ENCODE results near the gene AP3B2.

The AP3B2 gene

DNA sequence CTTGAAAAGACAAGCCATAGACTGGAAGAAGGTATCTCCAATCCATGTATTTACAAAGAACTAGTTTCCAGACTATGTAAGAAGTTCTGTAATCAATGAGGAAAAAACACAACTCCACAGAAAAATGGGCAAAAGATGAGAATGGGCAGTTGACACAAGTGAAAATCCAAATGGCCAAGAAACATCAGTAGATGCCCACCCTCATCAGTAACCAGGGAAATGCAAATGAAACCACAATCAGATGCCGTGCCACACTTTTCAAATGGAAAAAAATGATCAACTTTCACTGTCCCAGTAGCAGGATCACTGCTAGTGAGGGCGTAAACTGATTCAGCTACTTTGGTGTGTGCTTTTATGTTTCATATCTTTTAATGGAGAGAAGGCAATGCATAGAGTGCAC lies 58.0 kb downstream of the AP3B2 start:
- TF ChIP-seq, protein P1, sequence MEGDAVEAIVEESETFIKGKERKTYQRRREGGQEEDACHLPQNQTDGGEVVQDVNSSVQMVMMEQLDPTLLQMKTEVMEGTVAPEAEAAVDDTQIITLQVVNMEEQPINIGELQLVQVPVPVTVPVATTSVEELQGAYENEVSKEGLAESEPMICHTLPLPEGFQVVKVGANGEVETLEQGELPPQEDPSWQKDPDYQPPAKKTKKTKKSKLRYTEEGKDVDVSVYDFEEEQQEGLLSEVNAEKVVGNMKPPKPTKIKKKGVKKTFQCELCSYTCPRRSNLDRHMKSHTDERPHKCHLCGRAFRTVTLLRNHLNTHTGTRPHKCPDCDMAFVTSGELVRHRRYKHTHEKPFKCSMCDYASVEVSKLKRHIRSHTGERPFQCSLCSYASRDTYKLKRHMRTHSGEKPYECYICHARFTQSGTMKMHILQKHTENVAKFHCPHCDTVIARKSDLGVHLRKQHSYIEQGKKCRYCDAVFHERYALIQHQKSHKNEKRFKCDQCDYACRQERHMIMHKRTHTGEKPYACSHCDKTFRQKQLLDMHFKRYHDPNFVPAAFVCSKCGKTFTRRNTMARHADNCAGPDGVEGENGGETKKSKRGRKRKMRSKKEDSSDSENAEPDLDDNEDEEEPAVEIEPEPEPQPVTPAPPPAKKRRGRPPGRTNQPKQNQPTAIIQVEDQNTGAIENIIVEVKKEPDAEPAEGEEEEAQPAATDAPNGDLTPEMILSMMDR (IDR thresholded peaks at IDR 0.05; ENCODE audit: borderline replicate concordance, insufficient read depth, low read depth, low read length) = no peak
- H3K4me3 ChIP-seq (ENCODE audit: low read depth, low read length) = no peak overlapping the region

DNA sequence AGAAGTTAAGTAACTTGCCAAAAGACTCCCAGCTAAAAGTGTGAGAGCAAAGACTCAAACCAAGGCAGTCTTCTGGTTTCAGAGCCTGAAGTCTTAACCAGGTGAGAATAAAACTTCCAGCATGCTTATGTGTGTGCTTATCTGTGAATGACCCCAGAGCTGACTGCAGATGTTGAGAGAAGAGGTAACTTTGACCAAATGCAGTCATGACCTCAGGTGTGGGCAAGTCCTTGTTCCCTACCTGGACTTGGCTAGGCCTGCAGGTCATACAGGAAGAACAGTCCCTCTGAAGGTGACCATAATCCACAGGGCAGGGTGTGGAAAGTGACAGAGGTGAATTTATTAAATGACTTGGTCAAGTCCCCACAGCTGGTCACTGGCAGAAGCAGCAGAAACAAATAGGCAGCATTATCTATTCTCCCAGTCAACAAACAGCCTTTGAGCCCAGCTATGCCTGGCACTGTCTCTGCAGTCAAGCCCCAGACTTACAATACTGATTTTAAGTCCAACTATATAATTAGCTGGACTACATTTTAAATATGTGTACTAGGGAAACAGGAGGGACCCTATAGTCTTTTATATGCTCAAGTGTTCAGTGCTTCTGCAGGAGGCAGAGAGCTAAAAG lies 59.5 kb downstream of the AP3B2 start:
- TF ChIP-seq, protein P1 (IDR thresholded peaks at IDR 0.05; ENCODE audit: borderline replicate concordance, insufficient read depth, low read depth, low read length) = no peak
- no peak overlapping the region for H3K4me3 ChIP-seq (ENCODE audit: low read depth, low read length)

DNA sequence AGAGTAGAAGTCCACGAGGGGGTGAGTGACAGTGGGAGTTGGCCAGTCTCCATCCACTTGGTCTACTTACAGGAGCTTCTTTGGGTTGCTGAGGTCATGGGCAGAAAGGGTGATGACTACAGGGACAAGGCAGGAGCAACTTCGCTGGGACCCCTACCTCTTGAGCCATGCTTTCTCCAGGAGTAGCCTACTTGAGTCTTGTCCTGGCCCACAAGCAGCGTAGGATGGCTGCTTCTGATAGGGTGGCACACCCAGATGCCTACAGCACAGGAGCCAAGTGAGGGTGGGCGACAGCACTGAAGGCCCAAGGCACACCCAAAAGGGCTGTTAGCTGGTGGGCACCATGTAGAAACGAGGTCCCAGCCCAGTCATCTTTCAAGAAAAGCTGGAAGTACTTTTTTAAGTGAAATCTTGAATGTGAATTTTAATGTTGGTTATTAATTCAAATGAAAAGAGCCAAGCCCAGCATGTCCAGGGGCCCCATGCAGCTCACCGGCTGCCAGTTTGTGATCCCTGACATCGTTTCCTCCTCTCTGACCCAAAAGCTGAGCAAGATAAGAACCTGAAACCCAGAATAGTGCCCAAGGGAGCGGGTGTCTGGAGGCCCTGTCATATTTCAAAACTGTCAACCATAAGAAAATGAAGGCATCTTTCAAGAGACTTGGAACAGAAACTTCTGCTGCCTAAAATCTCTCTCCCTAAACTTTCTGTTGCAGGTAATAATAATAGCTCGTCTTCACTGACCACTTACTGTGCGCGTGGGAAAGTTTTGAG lies 60.3 kb downstream of the AP3B2 start:
- no peak overlapping the region for H3K4me3 ChIP-seq (ENCODE audit: low read depth, low read length)
- TF ChIP-seq, protein P1 (IDR thresholded peaks at IDR 0.05; ENCODE audit: borderline replicate concordance, insufficient read depth, low read depth, low read length) = no peak

DNA sequence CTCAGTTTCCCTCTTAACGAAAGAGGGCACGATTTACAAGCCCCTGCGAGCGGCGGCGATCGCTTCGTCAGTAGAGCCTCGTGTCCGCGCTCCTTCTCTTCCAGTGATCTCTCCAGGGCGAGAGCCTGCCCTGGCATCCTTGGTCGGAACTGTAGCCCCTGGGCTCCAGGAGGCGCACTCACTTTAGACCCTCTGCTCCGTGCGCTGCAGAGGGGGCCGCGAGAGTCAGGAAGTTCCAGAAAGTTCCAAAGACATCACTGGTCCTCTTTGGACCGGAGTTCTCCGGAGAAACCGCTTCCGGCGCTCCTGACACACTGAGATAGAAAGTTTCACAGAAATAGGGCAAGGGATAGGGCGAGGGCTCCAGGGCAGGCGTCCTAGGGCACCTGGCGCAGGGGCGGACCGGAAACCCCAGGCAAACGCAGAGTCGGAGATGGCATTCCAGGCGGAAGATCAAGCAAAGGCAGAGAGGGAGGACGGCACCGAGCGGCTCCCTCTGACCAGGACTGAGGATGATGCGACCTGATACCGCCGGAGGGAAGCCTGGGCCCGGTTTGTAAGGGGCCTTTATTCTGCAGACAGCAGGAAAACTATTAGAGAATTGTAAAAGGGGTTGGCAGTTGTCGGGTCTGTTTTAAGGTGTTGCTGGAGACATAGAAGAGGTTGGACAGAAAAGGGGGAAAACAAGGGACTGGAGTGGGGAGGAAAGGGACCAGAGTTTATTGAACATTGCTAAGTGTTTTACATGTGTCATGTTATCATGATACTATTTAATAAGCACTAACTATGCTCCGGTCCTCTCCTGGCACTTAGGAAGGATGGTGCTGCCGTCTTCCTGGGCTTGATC lies 61.2 kb downstream of the AP3B2 start:
- peak overlapping the region; percentile 19 for H3K4me3 ChIP-seq (ENCODE audit: low read depth, low read length)
- TF ChIP-seq, protein P1 (IDR thresholded peaks at IDR 0.05; ENCODE audit: borderline replicate concordance, insufficient read depth, low read depth, low read length) = no peak

DNA sequence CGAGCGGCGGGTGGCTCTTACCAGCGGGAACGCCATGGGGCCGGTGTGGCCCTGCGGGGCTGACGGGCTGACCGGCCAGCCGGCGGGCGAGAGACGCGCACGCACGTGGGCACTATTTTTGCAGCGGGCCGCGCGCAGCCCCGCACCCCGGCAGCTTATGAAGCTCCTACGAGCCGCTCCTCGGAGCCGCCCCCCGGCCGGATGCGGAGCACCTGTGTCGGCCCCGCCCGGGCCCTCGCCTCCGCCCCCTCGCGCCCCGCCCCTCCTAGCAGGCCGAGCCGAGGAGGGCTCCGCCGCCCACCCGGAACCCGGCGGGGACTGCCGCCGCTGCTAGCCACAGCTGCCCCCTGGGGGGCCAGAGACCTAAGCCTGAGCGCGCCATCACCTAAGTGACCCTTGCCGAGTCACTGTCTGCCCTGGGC lies 61.8 kb downstream of the AP3B2 start:
- TF ChIP-seq, protein P1 (IDR thresholded peaks at IDR 0.05; ENCODE audit: borderline replicate concordance, insufficient read depth, low read depth, low read length) = no peak
- H3K4me3 ChIP-seq (ENCODE audit: low read depth, low read length) = peak overlapping the region; percentile 19

DNA sequence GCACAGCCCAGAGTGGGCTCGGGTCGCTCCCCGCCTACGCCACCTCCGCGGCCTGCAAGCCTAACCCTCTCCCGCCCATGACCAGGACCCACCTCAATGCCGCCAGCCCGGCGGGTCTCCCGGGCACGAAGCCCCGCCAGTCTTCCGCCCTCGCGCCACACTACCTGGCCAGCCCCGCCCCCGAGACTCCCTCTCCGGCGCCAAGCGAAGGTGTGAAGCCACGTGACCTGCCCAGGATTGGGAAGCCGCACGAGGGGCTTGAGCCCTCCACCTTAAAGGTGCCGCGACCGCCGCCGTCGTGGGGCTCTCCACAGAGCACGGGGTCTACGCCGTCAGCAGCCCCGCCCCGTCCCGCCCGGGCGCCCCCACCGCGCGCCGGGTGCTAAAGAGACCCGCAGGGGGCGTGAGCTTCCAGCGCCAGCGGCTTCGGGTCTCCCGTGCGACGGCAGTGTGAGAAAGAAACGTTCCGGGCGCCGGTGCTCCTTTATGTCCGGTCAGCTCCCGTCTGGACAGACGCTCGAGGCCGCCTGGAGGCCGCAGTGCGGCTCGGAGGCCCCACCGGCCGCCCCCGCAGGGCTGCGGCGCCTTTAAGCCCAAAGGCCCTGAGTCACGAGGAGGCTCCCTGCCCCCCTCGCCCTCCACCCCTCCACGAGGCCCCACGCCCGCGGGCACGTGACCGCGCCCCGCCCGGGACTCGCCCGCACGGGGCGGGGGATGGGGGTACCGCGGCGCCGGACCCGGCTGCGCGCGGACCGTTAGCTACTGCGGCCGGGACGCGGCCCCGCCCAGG lies 62.4 kb downstream of the AP3B2 start, which contains the start of gene CPEB1:
Gene CPEB1 (minus strand): TSS at position 319 of the 790 bp plus-strand sequence. CDS start 18,904 bp downstream, outside the sequence.
- TF ChIP-seq, protein P1 (IDR thresholded peaks at IDR 0.05; ENCODE audit: borderline replicate concordance, insufficient read depth, low read depth, low read length) = no peak
- peak within 1 kb of the TSS; percentile 19 for H3K4me3 ChIP-seq (ENCODE audit: low read depth, low read length)

Data from GM12875 (cell line).